GM19395 (cell line): ENCODE measurements around the gene SYCP2L.
"Not testable (repeated sequence)": the region's sequence is repeated elsewhere in the genome, so short reads cannot be mapped to it uniquely, and the experiment has no call there.

ENCODE experiments used
- ATAC-seq: cut with Tn5 transposase; IDR thresholded peaks from one replicate; pipeline ENCODE4 v1.9.1; 2021; ENCODE audit warnings: mild to moderate bottlenecking, moderate library complexity; ENCODE audit not compliant: unreplicated experiment

SYCP2L gene

GRCh38 chr6:10886691-10887502 is at the start of gene SYCP2L:
Gene SYCP2L (plus strand): TSS chr6:10887052. CDS start chr6:10887127, 75 bp downstream.
- peak; percentile 66 for ATAC-seq

- peak; percentile 0 for ATAC-seq
These were observed 49.2 kb upstream of the SYCP2L start for GRCh38 chr6:10837622-10837994.

GRCh38 chr6:10837995-10838793 is 48.7 kb upstream of the SYCP2L start, which contains the start of gene MAK:
Gene MAK (minus strand): TSS chr6:10838539. CDS start chr6:10830648, 7,891 bp downstream.
- ATAC-seq, result peak; percentile 80

- ATAC-seq, result peak; percentile 73
These were observed 48.0 kb upstream of the SYCP2L start for GRCh38 chr6:10838794-10839333.

DNA sequence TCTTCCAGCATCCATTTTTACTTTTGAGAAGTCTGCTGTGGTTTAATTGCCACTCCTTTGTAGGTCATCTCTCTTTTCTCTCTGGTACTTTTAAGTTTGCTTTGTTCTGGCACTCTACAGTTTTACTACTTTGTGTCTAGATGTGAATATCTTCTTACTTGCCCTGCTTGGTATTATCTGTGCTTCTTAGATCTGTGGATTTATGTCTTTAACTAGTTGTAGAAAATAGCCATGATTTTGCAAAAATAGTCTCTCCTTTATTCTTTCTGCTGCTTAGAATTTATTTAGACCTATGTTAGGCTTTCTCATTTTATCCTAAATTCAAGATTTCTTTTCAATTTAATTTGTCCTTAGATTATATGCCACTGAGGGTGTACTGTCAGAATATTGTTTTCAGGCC is 43.3 kb upstream of the SYCP2L start:
- no peak for ATAC-seq

GRCh38 chr6:10847684-10848083 is 39.2 kb upstream of the SYCP2L start:
- ATAC-seq, result no peak

- no peak for ATAC-seq
These were observed 37.0 kb upstream of the SYCP2L start for GRCh38 chr6:10849901-10850300.

GRCh38 chr6:10850728-10851127 is 36.1 kb upstream of the SYCP2L start:
- no peak for ATAC-seq

DNA sequence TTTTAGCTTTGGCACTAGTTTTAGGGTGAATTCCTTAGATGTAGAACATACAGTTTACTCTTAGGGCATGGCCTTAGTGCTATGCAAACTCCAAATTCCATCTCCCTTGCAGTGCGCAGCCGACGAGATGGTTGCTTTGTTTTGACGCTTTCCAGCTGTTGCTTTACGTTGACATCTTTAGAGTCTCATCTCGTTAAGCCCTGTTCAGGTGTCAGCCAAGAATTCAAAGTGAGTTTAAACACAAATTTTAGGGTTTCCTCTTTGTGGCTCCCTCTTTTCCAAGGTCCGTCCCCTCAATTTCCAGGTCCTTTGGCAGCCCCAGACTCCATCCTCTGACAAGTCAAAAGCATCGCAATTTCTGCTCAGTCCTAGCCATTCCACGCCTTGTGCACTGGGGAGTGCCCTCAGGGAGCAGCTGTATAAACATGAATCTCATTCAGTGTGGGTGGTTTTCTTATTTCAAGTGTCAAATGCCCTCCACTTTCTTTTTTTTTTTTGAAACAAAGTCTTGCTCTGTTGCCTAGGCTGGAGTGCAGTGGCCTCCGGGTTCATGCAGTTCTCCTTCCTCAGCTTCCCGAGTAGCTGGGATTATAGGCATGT is 34.4 kb upstream of the SYCP2L start:
- no peak for ATAC-seq

DNA sequence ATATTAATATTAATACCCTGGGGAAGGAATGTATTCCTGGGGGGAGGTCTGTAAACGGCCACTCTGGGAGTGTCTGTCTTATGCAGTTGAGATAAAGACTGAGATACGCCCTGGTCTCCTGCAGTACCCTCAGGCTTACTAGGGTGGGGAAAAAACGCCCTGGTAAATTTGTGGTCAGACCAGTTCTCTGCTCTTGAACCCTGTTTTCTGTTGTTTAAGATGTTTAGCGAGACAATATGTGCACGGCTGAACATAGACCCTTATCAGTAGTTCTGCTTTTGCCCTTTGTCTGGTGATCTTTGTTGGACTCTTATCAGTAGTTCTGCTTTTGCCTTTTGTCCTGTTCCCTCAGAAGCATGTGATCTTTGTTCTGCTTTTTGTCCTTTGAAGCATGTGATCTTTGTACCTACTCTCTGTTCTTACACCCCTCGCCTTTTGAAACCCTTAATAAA is 33.0 kb upstream of the SYCP2L start:
- not testable (repeated sequence) for ATAC-seq

DNA sequence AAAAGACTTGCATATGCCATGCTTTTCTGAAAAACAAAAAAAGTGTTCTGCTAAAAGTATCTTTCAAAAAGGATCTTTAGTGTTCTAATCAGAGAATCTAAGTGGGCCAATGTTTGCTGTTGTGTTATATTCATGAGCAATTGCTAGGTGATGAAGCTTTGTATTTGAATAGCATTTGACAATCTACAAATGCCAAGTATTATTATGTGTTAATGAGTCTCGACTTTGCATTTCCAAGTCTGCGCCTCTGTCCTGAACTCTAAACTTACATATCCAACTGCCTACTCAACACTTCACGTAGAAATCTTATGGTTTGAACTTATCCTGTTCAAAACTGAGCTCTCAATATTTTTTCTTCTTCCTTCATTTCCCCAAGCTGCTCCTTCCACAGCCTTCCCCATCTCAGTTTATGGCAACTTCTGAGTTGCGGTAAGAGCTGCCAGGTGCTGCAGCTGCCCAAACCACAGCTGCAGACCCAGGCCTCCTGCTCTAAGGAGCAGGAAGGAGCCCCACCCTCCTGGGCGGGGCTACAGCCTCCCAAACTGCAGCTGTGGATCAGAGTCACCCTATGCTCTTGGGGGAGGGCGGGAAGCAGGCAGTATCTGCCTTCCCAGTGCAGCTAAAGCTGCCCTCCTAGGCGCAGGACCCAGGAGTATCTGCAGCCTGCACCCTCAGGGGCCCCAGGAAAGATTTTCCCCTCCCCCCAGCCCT is 31.8 kb upstream of the SYCP2L start:
- no peak for ATAC-seq

GRCh38 chr6:10857259-10857658 is 29.6 kb upstream of the SYCP2L start:
- no peak for ATAC-seq

GRCh38 chr6:10861086-10861485 is 25.8 kb upstream of the SYCP2L start:
- no peak for ATAC-seq

DNA sequence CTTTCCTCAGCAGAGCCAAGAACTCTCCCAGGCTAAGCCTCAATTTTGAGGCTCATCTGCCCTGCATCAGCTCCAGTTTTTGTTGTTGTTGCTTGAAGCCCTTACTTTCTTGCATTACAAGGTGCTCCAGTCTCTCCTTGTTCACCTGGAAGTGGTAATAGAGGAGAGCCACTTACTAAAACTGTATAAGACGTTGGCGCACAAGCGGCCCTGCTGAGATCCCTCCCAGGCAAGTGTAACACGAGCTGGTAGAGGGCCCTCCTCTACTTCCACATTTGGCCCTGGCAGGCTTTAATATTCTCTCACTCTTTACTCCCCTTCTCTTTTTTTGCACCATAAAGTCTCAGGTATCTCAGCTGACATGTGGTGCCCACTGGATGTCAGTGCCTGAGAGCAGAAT is 24.5 kb upstream of the SYCP2L start:
- ATAC-seq, result no peak

DNA sequence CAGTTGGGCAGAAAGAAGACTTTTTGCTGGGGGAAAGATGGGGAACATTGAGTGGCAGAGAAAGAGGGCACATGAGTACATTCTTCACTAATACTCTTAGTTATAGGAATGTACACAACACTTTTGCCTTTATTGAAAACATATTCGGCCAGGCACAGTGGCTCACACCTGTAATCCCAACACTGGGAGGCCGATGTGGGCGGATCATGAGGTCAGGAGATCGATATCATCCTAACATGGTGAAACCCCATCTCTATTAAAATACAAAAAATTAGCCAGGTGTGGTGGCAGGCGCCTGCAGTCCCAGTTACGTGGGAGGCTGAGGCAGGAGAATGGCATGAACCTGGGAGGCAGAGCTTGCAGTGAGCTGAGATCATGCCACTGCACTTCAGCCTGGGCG is 23.8 kb upstream of the SYCP2L start:
- not testable (repeated sequence) for ATAC-seq

GRCh38 chr6:10866709-10867108 is 20.1 kb upstream of the SYCP2L start:
- not testable (repeated sequence) for ATAC-seq

DNA sequence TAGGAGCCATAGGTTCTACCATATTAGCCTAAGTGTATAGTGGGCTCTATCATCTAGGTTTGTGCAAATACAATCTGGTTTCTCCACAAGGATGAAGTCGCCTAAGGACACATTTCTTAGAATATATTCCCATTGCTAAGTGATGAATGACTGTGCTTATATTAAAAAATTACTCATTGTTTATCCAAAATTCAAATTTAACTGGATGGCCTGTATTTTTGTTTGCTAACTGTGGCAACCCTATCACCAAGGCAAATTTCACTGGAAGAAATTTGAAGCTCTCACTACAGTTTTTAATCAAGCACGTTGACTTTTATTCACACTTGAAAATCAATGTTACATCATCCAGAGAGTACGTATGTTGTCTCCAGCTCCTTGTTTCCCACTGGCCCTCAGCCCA is 18.9 kb upstream of the SYCP2L start:
- no peak for ATAC-seq

- ATAC-seq, result no peak
These were observed 13.5 kb upstream of the SYCP2L start for GRCh38 chr6:10873374-10873773.

DNA sequence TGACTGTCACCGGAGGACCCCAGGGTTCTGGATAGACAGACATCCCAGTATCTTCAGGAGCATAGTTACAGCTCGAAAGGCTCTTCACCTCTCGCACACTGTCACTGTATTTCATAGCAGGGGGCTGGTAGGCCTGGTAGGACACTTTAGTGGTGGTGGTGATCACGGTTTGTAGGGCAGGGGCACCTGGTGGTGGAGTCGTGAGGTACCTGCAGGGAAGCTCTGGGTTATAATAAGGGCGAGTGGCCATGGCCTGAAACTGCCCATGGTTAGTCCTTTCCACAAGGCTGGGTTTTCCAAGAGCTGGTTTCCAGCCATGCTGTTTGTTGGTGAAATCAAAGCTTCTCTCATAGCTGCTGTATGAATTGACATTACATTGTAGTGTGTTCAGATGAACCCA is 12.6 kb upstream of the SYCP2L start:
- no peak for ATAC-seq

GRCh38 chr6:10875026-10875425 is 11.8 kb upstream of the SYCP2L start:
- no peak for ATAC-seq

DNA sequence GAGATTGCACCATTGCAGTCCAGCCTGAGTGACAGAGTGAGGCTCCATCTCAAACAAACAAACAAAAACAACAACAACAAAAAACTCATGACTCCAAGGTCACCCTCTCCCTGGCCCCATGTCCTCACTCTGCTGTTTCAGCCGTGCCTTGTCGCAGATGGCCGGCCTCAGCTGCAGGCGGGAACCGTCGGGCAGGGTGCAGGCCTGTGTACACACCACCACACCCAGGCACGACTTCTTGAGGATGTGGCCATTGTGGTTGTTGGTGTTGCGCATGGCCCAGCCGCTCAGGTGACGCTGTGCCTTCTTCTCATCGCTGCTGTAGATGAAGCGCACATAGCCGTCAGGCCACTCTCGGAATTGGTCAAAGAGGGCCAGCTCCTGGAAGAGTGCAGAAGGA is 9.8 kb upstream of the SYCP2L start:
- no peak for ATAC-seq
